Neural progenitor cell (in vitro differentiated cells): ENCODE data around the gene MICAL2.

ENCODE experiments used
- CTCF ChIP-seq: fragments of 200-600 bp; sonication (generic); IDR thresholded peaks from 2 replicates; pipeline ENCODE4 v1.5.1; 2017; ENCODE audit warnings: antibody characterized with exemption, mild to moderate bottlenecking
- EZH2 ChIP-seq: fragments of 200-600 bp; sonication (generic); IDR thresholded peaks from 2 replicates; pipeline ENCODE4 v1.6.1; 2017; ENCODE audit warnings: antibody characterized with exemption, mild to moderate bottlenecking, moderate library complexity
- EZH2phosphoT487 ChIP-seq: fragments of 200-600 bp; sonication (generic); IDR thresholded peaks from 2 replicates; pipeline ENCODE4 v1.6.1; 2017; ENCODE audit warnings: antibody characterized with exemption

- TF ChIP-seq CTCF: no peak
- no peak for TF ChIP-seq EZH2
- TF ChIP-seq EZH2phosphoT487: no peak
These were observed 89.0 kb downstream of the MICAL2 start for GRCh38 chr11:12199231-12199948.
